A673 (cell line): ENCODE data around the gene PRKCH. TPM values are rescaled to one million over a fixed set of nuclear protein-coding genes. Genes with fewer than 3 reads are reported as not detected.

Source experiments
- BruUV-seq: library from RNA; stranded (reverse); fragments of 400-500 nt; replicated peaks from 2 replicates; lab custom pipeline; 2021; lab: Mats Ljungman, UMichigan
- CTCF ChIA-PET: fragments of 300-600 bp; sonication (Branson Sonifier 250); formaldehyde crosslinking; loops from one replicate; lab custom pipeline; 2022; ENCODE audit warnings: antibody characterized with exemption; lab: Charles Lee
- POLR2A ChIA-PET: fragments of 300-600 bp; sonication (Branson Sonifier 250); formaldehyde crosslinking; loops from one replicate; lab custom pipeline; 2022; ENCODE audit warnings: antibody characterized with exemption; ENCODE audit not compliant: low non-redundant PET; lab: Charles Lee
- DNase-seq: peaks from one replicate; pipeline ENCODE4 v3.0.0-alpha.2; 2015; ENCODE audit warnings: low spot score
- H3K27ac ChIP-seq: fragments of 200-600 bp; sonication (generic); 2 replicates; pipeline ENCODE4 v1.5.1; 2016; ENCODE audit warnings: mixed run types, low read depth, mild to moderate bottlenecking, mixed read lengths, antibody characterized with exemption, low read length; ENCODE audit not compliant: poor library complexity, severe bottlenecking
- H3K27me3 ChIP-seq: fragments of 200-600 bp; sonication (generic); replicated peaks from 2 replicates; pipeline ENCODE4 v1.6.1; 2017; ENCODE audit warnings: mixed run types, low read depth, mild to moderate bottlenecking, mixed read lengths, antibody characterized with exemption, low read length; ENCODE audit not compliant: insufficient read depth, poor library complexity
- H3K36me3 ChIP-seq: fragments of 200-600 bp; sonication (generic); 2 replicates; pipeline ENCODE4 v1.6.1; 2016; ENCODE audit warnings: mixed run types, mild to moderate bottlenecking, mixed read lengths, antibody characterized with exemption, low read length; ENCODE audit not compliant: insufficient read depth, poor library complexity, severe bottlenecking
- H3K4me1 ChIP-seq: fragments of 200-600 bp; sonication (generic); 2 replicates; pipeline ENCODE4 v1.6.1; 2017; ENCODE audit warnings: mixed run types, mild to moderate bottlenecking, mixed read lengths, antibody characterized with exemption, low read length; ENCODE audit not compliant: insufficient read depth, poor library complexity, severe bottlenecking
- H3K4me3 ChIP-seq: fragments of 200-600 bp; sonication (generic); 2 replicates; pipeline ENCODE4 v1.5.1; 2016; ENCODE audit warnings: low read depth, mixed run types, mild to moderate bottlenecking, mixed read lengths, low read length; ENCODE audit not compliant: poor library complexity, severe bottlenecking
- H3K9me3 ChIP-seq: fragments of 200-600 bp; sonication (generic); 2 replicates; pipeline ENCODE4 v1.6.1; 2016; ENCODE audit warnings: mixed run types, low read depth, mild to moderate bottlenecking, mixed read lengths, antibody characterized with exemption, low read length; ENCODE audit not compliant: poor library complexity, severe bottlenecking
- CTCF ChIP-seq: fragments of 300-800, 200-600 bp; sonication (generic); conservative IDR thresholded peaks from 2 replicates; pipeline ENCODE4 v1.5.1; 2017; ENCODE audit warnings: low read depth, mild to moderate bottlenecking, antibody characterized with exemption, low read length, moderate library complexity, mixed read lengths
- EZH2 ChIP-seq: fragments of 200-600 bp; sonication (generic); IDR thresholded peaks from 2 replicates; pipeline ENCODE4 v1.6.1; 2017; ENCODE audit warnings: borderline replicate concordance, low read depth, mild to moderate bottlenecking, mixed read lengths, antibody characterized with exemption, low read length; ENCODE audit not compliant: poor library complexity, severe bottlenecking
- intact Hi-C: fragments of 100-400 bp; cut with micrococcal nuclease; formaldehyde crosslinking; loops from one replicate; pipeline ENCODE4 v1.10.0; 2022; ENCODE audit not compliant: unreplicated experiment
- total RNA-seq: library from RNA; stranded (reverse); gene quantifications from 2 replicates; pipeline ENCODE4 v1.2.3, GENCODE V29; 2021

The PRKCH gene
- total RNA-seq, 1 experiment from 2014 or later, result 1.8 TPM

- ChIA-PET CTCF (interaction anchor here (0.6 to 1.1 kb wide), 2 partner anchors 8 to 100 kb away, joined by 4 to 5 read pairs; no protein-coding TSS in a partner anchor), POLR2A (no interaction called here)
- TF ChIP-seq CTCF, result no peak
- TF ChIP-seq EZH2, result no peak
- no peaks in the 10 kb centered on the region for H3K27me3 ChIP-seq
- no peak overlapping the region for H3K27ac ChIP-seq
- BruUV-seq, result no TSS peak
- intact Hi-C loops, result no loop called here
- peaks cover 17% of the 10 kb centered on the region for H3K4me1 ChIP-seq
- H3K9me3 ChIP-seq, result no peaks in the 10 kb centered on the region
- no peaks in the 10 kb centered on the region for H3K36me3 ChIP-seq
- no peak overlapping the region for H3K4me3 ChIP-seq
- no peak for DNase-seq
Measured at GRCh38 chr14:61560323-61560722, 238.9 kb downstream of the PRKCH start.

DNA sequence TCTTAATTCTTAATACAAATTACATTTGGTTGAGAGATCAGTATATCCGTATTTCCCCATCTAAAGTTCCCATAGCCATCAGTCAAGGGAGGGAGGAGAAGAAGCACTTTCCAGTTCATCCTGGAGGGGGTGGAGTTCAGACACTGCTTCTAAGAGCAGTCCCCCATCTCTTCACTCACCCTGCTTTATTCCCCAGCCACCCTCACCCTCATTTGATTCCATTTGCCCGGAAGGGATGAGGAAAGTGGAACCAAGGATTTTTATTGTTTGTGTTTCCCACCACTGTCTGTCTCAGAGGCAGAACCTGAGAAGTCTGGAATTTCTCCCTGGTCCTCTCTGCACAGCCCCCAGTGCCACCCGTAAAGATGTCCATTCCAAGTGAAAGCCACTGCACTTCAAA, 239.7 kb downstream of the PRKCH start:
- no peaks in the 10 kb centered on the region for H3K36me3 ChIP-seq
- no peak overlapping the region for H3K4me3 ChIP-seq
- no TSS peak for BruUV-seq
- H3K27ac ChIP-seq, result no peak overlapping the region
- intact Hi-C loops, result no loop called here
- peaks cover 17% of the 10 kb centered on the region for H3K4me1 ChIP-seq
- TF ChIP-seq EZH2 (no peak), CTCF (no peak)
- no peaks in the 10 kb centered on the region for H3K9me3 ChIP-seq
- ChIA-PET POLR2A (no interaction called here), CTCF (no interaction called here)
- no peaks in the 10 kb centered on the region for H3K27me3 ChIP-seq
- no peak for DNase-seq

DNA sequence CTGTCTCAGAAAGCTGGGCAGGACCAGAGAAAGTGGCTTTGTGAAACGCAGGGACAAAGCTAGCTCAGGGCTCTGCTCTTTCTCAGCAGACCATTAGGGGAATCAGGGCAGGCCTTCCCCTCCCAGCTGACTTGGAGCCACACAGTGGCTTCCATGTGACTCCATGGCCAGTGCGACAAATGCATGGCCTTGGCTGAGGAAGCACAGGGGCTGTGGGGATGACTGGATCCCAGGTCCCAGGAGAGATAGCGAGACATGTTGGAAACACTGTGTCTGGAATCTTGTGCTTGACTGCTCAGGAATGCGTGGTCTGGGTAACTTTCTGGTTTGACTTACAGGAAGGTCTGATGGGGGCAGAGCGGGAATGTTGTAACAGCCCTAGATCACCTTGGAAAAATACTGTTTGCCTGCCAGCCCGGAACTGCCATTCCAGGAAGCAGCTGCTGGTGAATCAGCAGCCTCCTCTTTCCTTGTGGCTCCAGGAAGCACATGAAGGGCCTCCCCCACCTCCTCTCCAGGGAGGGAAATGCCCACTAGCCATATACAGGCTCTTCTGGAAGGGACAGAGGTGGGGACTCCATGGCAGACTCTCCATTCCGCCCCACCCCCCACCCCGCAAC, 240.4 kb downstream of the PRKCH start:
- no peaks in the 10 kb centered on the region for H3K27me3 ChIP-seq
- CTCF ChIA-PET, result no interaction called here
- H3K36me3 ChIP-seq, result no peaks in the 10 kb centered on the region
- TF ChIP-seq CTCF, result no peak
- TF ChIP-seq EZH2, result no peak
- H3K4me3 ChIP-seq, result no peak overlapping the region
- DNase-seq, result peak; percentile 23
- no peak overlapping the region for H3K27ac ChIP-seq
- POLR2A ChIA-PET, result no interaction called here
- BruUV-seq, result no TSS peak
- H3K4me1 ChIP-seq, result peaks cover 17% of the 10 kb centered on the region
- H3K9me3 ChIP-seq, result no peaks in the 10 kb centered on the region
- intact Hi-C loops, result no loop called here
